K562 (cell line): ENCODE measurements around the gene CTDSP2. TPM values are rescaled to one million over a fixed set of nuclear protein-coding genes. Genes with fewer than 3 reads are reported as not detected.

Experiments
- ATAC-seq: fragments of 200-7000 bp; cut with Tn5 transposase; 3 replicates; pipeline ENCODE4 v1.9.1; 2020; ENCODE audit warnings: moderate library complexity
- BruUV-seq: library from RNA; stranded (reverse); fragments of 400-500 nt; replicated peaks from 2 replicates; lab custom pipeline; 2021; lab: Mats Ljungman, UMichigan
- CTCF ChIA-PET: fragments of 300-600 bp; formaldehyde crosslinking; extraction: SDS; loops from one replicate; lab custom pipeline; 2021; ENCODE audit warnings: low intra/inter-chr PET ratio; lab: Yijun Ruan, JAX
- POLR2A ChIA-PET: fragments of 300-600, 350-650 bp; sonication (Branson Sonifier 250); formaldehyde crosslinking; extraction: SDS; loops from one replicate; lab custom pipeline; 2021; ENCODE audit warnings: antibody characterized with exemption, inconsistent platforms; lab: Yijun Ruan, JAX
- DNase-seq, 4 experiments: peaks; one replicate each; pipeline versions ENCODE4 v3.0.0 to v3.0.0-alpha.2; 2011 to 2018; ENCODE audit warnings: low spot score in 3 of 4, mixed read lengths in 3 of 4; ENCODE audit errors: extremely low read depth in 1 of 4
- FAIRE-seq: peaks from 2 replicates; lab custom pipeline; 2011; peaks lifted over from hg19 to GRCh38; lab: Jason Lieb, UNC
- H2AFZ ChIP-seq: 2 replicates; pipeline ENCODE4 v1.6.0; 2011; ENCODE audit warnings: low read depth, low read length, control low read depth, inconsistent platforms
- H3K27ac ChIP-seq: fragments of 200-600 bp; 3 replicates; pipeline ENCODE4 v1.8.0; 2011; ENCODE audit warnings: low read depth, mild to moderate bottlenecking, control low read depth, inconsistent platforms, low read length, moderate library complexity, mixed read lengths; ENCODE audit errors: extremely low read depth
- H3K27me3 ChIP-seq, 2 experiments: fragments of 300-600 bp in 1 of 2; 2 replicates in 1 of 2; 3 replicates in 1 of 2; pipeline versions ENCODE4 v1.6.0 to v1.8.0; 2011; ENCODE audit warnings: inconsistent platforms in 2 of 2, low read length in 2 of 2, mild to moderate bottlenecking in 1 of 2, mixed read lengths in 1 of 2, moderate library complexity in 1 of 2; ENCODE audit not compliant: control insufficient read depth in 2 of 2, insufficient read depth in 2 of 2
- H3K36me3 ChIP-seq: fragments of 300-600 bp; 3 replicates; pipeline ENCODE4 v1.8.0; 2011; ENCODE audit warnings: mild to moderate bottlenecking, low read length, inconsistent platforms; ENCODE audit not compliant: control insufficient read depth, insufficient read depth
- H3K4me1 ChIP-seq, 2 experiments: fragments of 200-600 bp in 1 of 2; replicated peaks in 1 of 2; 2 replicates in 1 of 2; 3 replicates in 1 of 2; pipeline versions ENCODE4 v1.5.1 to v1.8.0; 2011; ENCODE audit warnings: inconsistent platforms in 2 of 2, low read length in 2 of 2, mild to moderate bottlenecking in 1 of 2, mixed read lengths in 1 of 2, moderate library complexity in 1 of 2; ENCODE audit not compliant: control insufficient read depth in 2 of 2, insufficient read depth in 2 of 2
- H3K4me2 ChIP-seq: 2 replicates; pipeline ENCODE4 v1.6.1; 2011; ENCODE audit warnings: low read length, control low read depth, inconsistent platforms, mixed read lengths; ENCODE audit not compliant: insufficient read depth
- H3K4me3 ChIP-seq: fragments of 200-600 bp; sonication (generic), shearing (Covaris generic); 2 replicates; pipeline ENCODE4 v1.5.1; 2016; ENCODE audit warnings: control low read depth, inconsistent platforms
- H3K79me2 ChIP-seq: fragments of 200-600 bp; 3 replicates; pipeline ENCODE4 v1.8.0; 2011; ENCODE audit warnings: low read length, inconsistent platforms; ENCODE audit not compliant: control insufficient read depth, insufficient read depth
- H3K9ac ChIP-seq, 2 experiments: 2 replicates each; pipeline versions ENCODE4 v1.6.0 to v1.6.1; 2011; ENCODE audit warnings: low read depth in 2 of 2, low read length in 2 of 2, control low read depth in 1 of 2, inconsistent platforms in 1 of 2, mild to moderate bottlenecking in 1 of 2, mixed read lengths in 1 of 2; ENCODE audit not compliant: insufficient read depth in 1 of 2
- H3K9me1 ChIP-seq: one replicate; pipeline ENCODE4 v1.6.0; 2011; ENCODE audit warnings: inconsistent platforms, mild to moderate bottlenecking, low read length, moderate library complexity; ENCODE audit not compliant: control insufficient read depth, insufficient read depth
- H3K9me3 ChIP-seq: replicated peaks from 2 replicates; pipeline ENCODE4 v1.5.1; 2011; ENCODE audit warnings: low read depth, low read length, inconsistent platforms; ENCODE audit not compliant: control insufficient read depth, insufficient read depth
- H4K20me1 ChIP-seq: replicated peaks from 2 replicates; pipeline ENCODE4 v1.6.1; 2011; ENCODE audit warnings: low read length, inconsistent platforms, mixed read lengths; ENCODE audit not compliant: control insufficient read depth, insufficient read depth
- CCNT2 ChIP-seq: IDR thresholded peaks from 2 replicates; pipeline ENCODE4 v1.6.1; 2011; ENCODE audit warnings: borderline replicate concordance, low read depth, mild to moderate bottlenecking, moderate library complexity, mixed read lengths, low read length; ENCODE audit not compliant: insufficient read length; ENCODE audit errors: extremely low read depth
- KDM2B ChIP-seq: fragments of 250-450 bp; sonication (Bioruptor Pico); IDR thresholded peaks from 2 replicates; pipeline ENCODE4 v1.8.0; 2021; ENCODE audit warnings: mild to moderate bottlenecking, moderate library complexity
- NCOA4 ChIP-seq: fragments of 450-650 bp; IDR thresholded peaks from 2 replicates; pipeline ENCODE4 v1.6.1; 2018; ENCODE audit warnings: mild to moderate bottlenecking; ENCODE audit not compliant: partially characterized antibody
- POLR2H ChIP-seq: IDR thresholded peaks from 2 replicates; pipeline ENCODE4 v1.6.1; 2016; ENCODE audit warnings: missing genetic modification characterization, low read depth, mild to moderate bottlenecking, control low read depth, missing compliant biosample characterization, moderate library complexity
- RBM22 ChIP-seq: fragments of 200-400 bp; formaldehyde crosslinking; IDR thresholded peaks from 2 replicates; pipeline ENCODE4 v1.6.1; 2018; ENCODE audit warnings: low read length, low read depth; ENCODE audit not compliant: poor library complexity, severe bottlenecking
- SP2 ChIP-seq: IDR thresholded peaks from 2 replicates; pipeline ENCODE4 v1.6.1; 2011; ENCODE audit warnings: mild to moderate bottlenecking, low read depth, low read length, moderate library complexity; ENCODE audit not compliant: poor library complexity, severe bottlenecking; ENCODE audit errors: extremely low read depth
- ZKSCAN1 ChIP-seq: fragments of 150-350 bp; IDR thresholded peaks from 2 replicates; pipeline ENCODE4 v1.6.1; 2016; ENCODE audit warnings: low read depth, low read length
- ZNF41 ChIP-seq: fragments of 250-450 bp; sonication (Bioruptor Pico); conservative IDR thresholded peaks from 2 replicates; pipeline ENCODE4 v1.4.0; 2020; ENCODE audit warnings: mild to moderate bottlenecking
- WGBS: fragments of 100-300 bp; shearing (Covaris generic); methylation state at CpG from one replicate; pipeline ENCODE4 v1.1.6; 2016; ENCODE audit warnings: low coverage, mixed read lengths; ENCODE audit not compliant: insufficient coverage; ENCODE audit errors: missing lambda C conversion rate; 5-methylcytosine and 5-hydroxymethylcytosine counted together
- in situ Hi-C: fragments of 300-500 bp; cut with MboI; formaldehyde crosslinking; loops from 4 replicates; pipeline ENCODE4 v1.15.0; 2018; ENCODE audit warnings: inconsistent platforms, mixed read lengths
- intact Hi-C: fragments of 100-400 bp; cut with micrococcal nuclease; formaldehyde crosslinking; loops from 2 replicates; pipeline ENCODE4 v1.14.2; 2022
- polyA plus RNA-seq, 8 experiments: library from polyadenylated mRNA; depleted of rRNA in 4 of 8; stranded (reverse) in 5 of 8; unstranded in 3 of 8; fragments of >200 nt; fragmentation: Nextera tagmentation in 2 of 8; fragmentation: Illumina TruSeq in 1 of 8; extraction: Ambion mirVana in 2 of 8; extraction: Trizol in 1 of 8; gene quantifications; 2 replicates each; pipeline versions ENCODE4 v1.2.1 to v1.2.3, GENCODE V29; 2011 to 2014; ENCODE audit warnings: inconsistent platforms in 1 of 8, missing spikeins in 1 of 8
- total RNA-seq, 7 experiments: library from RNA; depleted of rRNA in 6 of 7; stranded (reverse); fragments of >200 nt in 6 of 7; fragmentation: Illumina TruSeq in 2 of 7; extraction: Trizol in 2 of 7; gene quantifications; 2 replicates each; pipeline versions ENCODE4 v1.2.1 to v1.2.3, GENCODE V29; 2011 to 2021; ENCODE audit warnings: low replicate concordance in 1 of 7
- TF ChIP-seq, protein P1 (sequence below), 2 experiments: fragments of 450-650 bp; conservative IDR thresholded peaks; 2 replicates each; pipeline ENCODE4 v1.6.1; 2017; ENCODE audit warnings: mild to moderate bottlenecking in 2 of 2, moderate library complexity in 2 of 2

Gene CTDSP2
- total and polyA plus RNA-seq, 9 of the 15 experiments (the other 6 are each of a cell fraction or from before 2014, with no cell fraction given) = 20.4 to 108 (median 47.7) TPM

DNA sequence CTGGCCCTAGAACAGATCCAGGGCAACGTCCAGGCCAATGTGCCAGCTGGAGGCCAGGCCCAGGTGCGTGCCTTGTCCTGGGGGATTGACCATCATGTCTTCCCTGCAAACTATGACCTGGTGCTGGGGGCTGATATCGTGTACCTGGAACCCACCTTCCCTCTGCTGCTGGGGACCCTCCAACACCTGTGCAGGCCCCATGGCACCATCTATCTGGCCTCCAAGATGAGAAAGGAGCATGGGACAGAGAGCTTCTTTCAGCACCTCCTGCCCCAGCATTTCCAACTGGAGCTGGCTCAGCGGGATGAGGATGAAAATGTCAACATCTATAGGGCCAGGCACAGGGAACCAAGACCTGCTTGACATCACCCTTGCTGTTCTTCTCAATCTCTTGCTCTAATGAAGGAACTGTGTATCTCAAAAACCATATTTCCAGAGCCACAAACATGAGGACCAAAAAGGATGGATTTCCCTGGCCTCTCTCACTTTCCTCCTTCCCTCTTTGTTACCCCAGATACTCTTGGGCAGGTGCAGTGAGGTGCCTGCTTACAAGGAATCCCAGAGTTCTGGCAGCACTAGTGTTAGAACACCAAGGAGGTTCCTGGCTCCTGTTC lies 66.1 kb downstream of the CTDSP2 start:
- DNase-seq (no peak), ATAC-seq (no peak), FAIRE-seq (no peak)
- TF ChIP-seq NCOA4 = no peak
- TF ChIP-seq ZKSCAN1 = no peak
- no peak for TF ChIP-seq KDM2B (CRISPR knock-in tag)
- in situ Hi-C loops = no loop called here
- CTCF ChIA-PET = interaction anchor here (0.9 kb wide), 1 partner anchor 9 kb away, joined by 3 read pairs; the partner anchor contains the start of gene METTL1
- no peaks in the 10 kb centered on the region for H4K20me1 ChIP-seq
- H3K27me3 ChIP-seq = no peaks in the 10 kb centered on the region
- no peak overlapping the region for H3K4me2 ChIP-seq
- H3K9me3 ChIP-seq = no peaks in the 10 kb centered on the region
- H3K9me1 ChIP-seq = no peaks in the 10 kb centered on the region
- H3K4me1 ChIP-seq = peaks cover 8 to 12% of the 10 kb centered on the region in 2 experiments; a peak in 4 of 5 replicates
- BruUV-seq = no TSS peak
- intact Hi-C loops = no loop called here
- peak overlapping the region in 1 of 2 experiments; percentile 48; a peak in 1 of 4 replicates for H3K9ac ChIP-seq
- H3K79me2 ChIP-seq = peaks cover 22% of the 10 kb centered on the region
- H2AFZ ChIP-seq = no peak overlapping the region
- no peak overlapping the region; the same call in 2 of the 3 replicates for H3K27ac ChIP-seq
- whole genome bisulfite sequencing = 80% methylated on average over 4 of the region's 4 CpGs
- peaks cover 32% of the 10 kb centered on the region for H3K36me3 ChIP-seq
- POLR2A ChIA-PET = interaction anchor here (1.3 to 1.6 kb wide), 3 partner anchors 13 to 137 kb away, joined by 3 to 4 read pairs (median 4); no protein-coding TSS in a partner anchor
- no peak overlapping the region for H3K4me3 ChIP-seq

- TF ChIP-seq POLR2H (tag) = no peak
- no peak for TF ChIP-seq RBM22
- no peak for TF ChIP-seq CCNT2
- TF ChIP-seq SP2 = no peak
- no peak for TF ChIP-seq ZNF41 (CRISPR knock-in tag)
- TF ChIP-seq, protein P1, sequence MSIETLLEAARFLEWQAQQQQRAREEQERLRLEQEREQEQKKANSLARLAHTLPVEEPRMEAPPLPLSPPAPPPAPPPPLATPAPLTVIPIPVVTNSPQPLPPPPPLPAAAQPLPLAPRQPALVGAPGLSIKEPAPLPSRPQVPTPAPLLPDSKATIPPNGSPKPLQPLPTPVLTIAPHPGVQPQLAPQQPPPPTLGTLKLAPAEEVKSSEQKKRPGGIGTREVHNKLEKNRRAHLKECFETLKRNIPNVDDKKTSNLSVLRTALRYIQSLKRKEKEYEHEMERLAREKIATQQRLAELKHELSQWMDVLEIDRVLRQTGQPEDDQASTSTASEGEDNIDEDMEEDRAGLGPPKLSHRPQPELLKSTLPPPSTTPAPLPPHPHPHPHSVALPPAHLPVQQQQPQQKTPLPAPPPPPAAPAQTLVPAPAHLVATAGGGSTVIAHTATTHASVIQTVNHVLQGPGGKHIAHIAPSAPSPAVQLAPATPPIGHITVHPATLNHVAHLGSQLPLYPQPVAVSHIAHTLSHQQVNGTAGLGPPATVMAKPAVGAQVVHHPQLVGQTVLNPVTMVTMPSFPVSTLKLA (conservative IDR thresholded peaks at IDR 0.05) = no peak
- 0 out of 4 replicates have a peak overlapping the region, but pooled peaks of 1 of the 2 experiments have one; percentile 48 for H3K9ac ChIP-seq
- DNase-seq = no peak
- no peak overlapping the region for H3K4me3 ChIP-seq
- H3K4me1 ChIP-seq = peaks cover 8 to 12% of the 10 kb centered on the region in 2 experiments; a peak in 4 of 5 replicates
- POLR2A ChIA-PET = interaction anchor here (0.7 to 1.3 kb wide), 3 partner anchors 9 to 23 kb away, joined by 3 to 4 read pairs (median 3); no protein-coding TSS in a partner anchor
- H3K79me2 ChIP-seq = peaks cover 22% of the 10 kb centered on the region
- no peak for ATAC-seq
- no peaks in the 10 kb centered on the region for H4K20me1 ChIP-seq
- no peaks in the 10 kb centered on the region for H3K9me3 ChIP-seq
- CTCF ChIA-PET = no interaction called here
- no peaks in the 10 kb centered on the region for H3K9me1 ChIP-seq
- in situ Hi-C loops = no loop called here
- intact Hi-C loops = no loop called here
- no peak for FAIRE-seq
- H3K27ac ChIP-seq = no peak overlapping the region
- no peak overlapping the region for H2AFZ ChIP-seq
- no TSS peak for BruUV-seq
- WGBS = 50% methylated on average over 1 of the region's 1 CpG
- H3K36me3 ChIP-seq = peaks cover 30% of the 10 kb centered on the region
- no peak overlapping the region for H3K4me2 ChIP-seq
- no peaks in the 10 kb centered on the region for H3K27me3 ChIP-seq
Measured at GRCh38 chr12:57779736-57780135, 66.8 kb downstream of the CTDSP2 start.
